ENCODE results near the gene TFAP2B. TPM values are rescaled to one million over a fixed set of nuclear protein-coding genes. Genes with fewer than 3 reads are reported as not detected.

TFAP2B gene
- 0.10 TPM in 1 of 2 replicates, not detected in the other for total RNA-seq (2014; rRNA removed; shearing (Covaris generic))

DNA sequence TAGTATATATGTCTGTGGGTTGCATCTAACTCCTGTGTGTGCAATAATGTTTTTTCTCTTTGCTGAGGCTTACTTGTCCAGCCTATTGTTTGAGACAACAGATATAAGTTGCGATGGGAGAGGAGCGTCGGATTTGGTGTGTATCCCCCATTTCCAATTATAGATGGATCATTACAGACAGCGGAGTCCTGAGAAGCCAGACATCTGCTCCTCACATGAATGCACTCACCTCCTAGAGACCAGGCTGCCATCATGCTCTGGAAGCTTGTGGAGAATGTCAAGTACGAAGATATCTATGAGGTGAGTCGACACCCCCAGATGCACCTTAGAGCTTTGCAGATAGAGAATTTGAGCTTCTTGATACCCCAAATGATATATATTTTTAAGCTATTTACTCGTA is at the start of gene TFAP2B:
Gene TFAP2B, plus strand, starts transcription at position 199 of the 400 bp plus-strand sequence. Its CDS starts 21 bp downstream, at position 220.
- no peak for DNase-seq (ENCODE audit: low read depth)

DNA sequence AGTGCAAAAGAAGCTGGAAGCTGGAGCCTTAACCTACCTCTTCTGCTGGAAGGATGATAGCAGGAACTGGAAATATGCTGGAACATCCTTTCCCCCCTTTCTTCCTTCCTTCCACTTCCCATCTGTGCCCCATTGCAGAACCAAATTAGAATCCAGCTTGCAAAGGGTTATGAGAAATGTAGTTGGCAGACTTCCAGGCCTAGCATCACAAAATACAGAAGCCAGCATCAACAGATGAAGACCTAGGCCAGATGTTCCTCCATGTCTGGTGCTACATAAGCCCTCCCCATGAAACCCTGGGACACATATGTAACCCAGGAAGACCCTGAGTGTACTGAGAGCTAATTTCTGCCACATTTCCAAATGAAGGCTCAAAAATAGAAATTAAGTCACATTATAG is 40.0 kb upstream of the TFAP2B start:
- no peak for DNase-seq (ENCODE audit: low read depth)

DNA sequence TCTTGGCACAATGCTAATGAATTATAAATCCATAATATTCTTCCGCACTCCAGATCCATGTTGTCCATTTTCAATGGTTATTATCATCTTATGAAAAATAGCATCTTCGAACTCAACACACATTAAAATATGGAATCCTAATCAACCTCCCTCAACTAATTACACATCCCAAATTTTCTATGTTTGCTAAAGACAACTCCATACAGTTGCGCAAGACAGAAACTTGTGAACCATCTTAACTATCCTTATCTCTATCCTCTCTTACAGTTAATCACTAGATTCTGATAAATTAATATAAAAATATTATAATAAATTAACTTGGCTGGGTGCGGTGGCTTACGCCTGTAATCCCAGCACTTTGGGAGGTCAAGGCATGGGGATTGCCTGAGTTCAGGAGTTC is 38.3 kb upstream of the TFAP2B start:
- no peak for DNase-seq (ENCODE audit: low read depth)

DNA sequence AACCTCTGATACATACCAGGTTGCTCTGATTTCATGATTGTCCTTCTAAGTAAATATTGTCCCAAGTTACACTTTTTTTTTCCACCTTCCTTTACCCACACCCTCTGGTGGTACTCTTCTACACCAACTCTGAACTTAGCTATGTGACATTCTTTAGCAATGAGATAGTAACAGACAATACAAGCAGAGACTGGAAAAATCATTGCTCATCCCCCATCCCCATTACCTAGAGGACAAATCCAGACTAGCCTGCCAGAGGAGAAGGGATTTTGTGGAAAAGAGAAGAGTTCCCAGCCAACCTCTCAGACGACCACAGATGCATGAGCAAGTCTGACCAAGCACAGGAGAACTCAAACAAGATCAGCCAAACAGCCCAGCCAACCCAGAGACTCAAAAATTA is 32.8 kb upstream of the TFAP2B start:
- no peak for DNase-seq (ENCODE audit: low read depth)

DNA sequence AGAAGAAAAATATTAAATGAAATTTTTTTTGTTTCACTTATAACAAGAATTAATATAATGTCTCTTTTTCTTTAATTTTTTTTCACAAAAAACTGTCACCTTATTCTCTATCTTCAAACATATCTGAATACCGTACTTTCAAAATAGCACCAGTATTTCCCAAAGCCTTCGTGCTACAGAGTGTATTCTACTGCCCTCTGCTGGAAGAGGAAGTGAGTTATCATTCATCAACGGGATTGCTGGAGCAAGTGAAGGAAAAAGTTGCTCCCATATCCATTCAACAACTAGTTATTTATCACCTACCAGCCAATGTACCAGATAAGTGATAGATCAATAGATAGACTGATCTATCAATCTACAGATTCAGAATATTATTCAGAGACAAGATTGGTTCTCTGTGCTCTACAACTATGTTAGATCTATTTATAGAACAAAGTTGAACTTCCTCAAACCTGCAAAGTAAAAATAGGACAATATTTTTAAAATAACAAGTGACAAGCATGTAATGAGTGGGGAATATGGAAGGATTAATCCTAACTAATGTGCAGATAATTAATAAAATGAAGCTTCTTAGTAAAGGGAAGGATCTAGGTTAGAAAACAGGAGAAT is 26.7 kb upstream of the TFAP2B start:
- DNase-seq (ENCODE audit: low read depth): peak; percentile 59

DNA sequence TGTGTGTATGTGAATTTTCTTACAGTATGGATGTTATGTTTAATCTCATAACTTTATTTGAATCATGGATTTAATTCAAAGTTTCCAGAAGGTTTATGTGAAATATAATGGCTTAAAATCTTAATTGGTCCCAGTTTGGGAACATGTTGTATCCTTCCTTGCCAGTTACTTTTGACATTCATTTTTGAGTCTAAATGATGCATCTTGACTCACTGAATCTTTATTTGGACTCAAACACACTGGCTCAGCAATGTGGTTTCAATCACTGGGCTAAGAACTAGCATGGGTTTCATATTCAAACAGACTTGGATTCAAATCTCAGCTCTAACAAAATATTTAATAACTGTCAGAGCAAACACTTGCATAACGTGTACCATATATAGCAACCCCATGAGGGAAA is 25.9 kb upstream of the TFAP2B start:
- no peak for DNase-seq (ENCODE audit: low read depth)

DNA sequence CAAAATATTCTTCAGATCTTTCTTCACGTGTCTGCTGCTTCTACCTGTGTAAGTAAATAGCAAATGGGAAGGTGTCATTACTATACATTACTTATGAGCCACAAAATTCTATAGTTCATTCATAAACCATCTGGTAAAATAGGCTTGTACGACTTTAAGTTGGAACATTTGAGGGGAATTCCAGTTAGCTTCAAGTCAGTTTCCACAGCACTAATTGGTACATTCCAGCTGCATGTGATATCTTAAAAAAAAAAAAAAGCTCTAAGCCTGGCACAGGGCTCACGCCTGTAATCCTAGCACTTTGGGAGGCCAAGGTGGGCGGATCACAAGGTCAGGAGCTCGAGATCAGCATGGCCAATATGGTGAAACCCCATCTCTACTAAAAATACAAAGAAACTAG is 23.1 kb upstream of the TFAP2B start:
- DNase-seq (ENCODE audit: low read depth): no peak

DNA sequence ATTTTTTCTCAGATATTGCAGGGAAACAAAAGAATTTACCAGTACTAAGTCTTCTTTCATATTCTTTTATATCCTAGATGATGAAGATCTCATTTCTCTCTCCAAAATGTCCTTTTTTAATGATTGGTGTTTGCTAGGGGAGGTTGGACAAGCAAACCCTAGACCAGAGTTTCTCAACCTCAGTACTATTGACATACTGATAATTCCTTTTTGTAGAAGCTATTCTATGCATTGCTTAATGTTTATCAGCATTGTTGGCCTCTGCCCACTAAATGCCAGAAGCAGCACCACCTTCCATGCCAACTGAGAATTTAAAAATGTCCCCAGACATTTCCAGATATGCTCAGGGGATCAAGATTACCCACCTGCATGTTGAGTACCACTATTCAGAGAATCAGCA is 14.4 kb upstream of the TFAP2B start:
- DNase-seq (ENCODE audit: low read depth): no peak

DNA sequence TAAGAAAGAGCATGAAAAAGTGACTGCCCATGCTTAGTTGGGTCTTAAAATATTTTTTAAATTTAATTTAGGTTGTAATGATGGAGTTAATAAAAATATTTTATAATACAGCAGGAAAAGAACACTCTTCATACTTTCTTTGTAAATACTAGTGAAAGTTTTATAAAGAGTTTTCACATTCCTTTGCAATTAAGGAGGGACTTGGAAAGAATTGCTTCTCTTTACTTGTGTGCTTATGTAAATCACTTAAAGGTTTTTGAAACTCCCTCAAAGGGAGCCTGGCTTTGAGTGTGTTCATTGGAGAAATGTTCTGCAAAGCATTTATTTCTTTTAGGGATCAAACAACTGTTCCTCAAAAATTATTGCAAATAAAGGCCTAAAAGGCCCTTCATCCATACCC is 11.6 kb upstream of the TFAP2B start:
- DNase-seq (ENCODE audit: low read depth): no peak

DNA sequence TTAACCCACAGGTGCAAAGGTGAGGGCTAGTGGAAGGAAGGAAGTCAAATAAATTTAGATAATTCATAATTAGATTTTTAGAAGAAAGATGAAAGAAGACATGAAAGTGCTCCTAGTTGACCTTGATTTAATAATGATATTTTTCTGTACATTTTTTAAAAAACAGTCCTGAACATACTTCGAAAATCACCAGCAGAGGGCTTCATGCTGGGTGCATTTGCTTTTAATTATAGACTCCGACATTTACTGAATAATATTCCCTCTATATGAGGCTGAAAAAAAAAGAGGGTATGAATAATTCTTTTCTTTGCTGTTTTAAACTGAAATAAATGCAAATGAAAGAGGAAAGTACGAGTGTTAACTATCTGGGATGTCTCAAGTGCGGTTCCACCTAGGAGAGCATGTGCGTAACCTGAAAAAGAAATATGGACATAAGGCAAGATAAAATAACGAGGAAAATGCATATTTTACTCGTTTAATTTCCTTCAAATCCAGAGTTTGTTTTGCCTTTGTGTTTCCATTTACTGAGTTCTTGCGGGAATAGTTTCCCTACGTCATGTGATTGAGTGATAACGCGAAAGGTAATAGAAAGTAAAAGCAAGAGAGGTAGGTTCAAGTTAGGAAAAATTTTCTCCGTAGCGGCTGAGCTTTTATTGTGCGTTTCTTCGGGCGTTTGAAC is 3.1 kb upstream of the TFAP2B start:
- peak; percentile 28 for DNase-seq (ENCODE audit: low read depth)

DNA sequence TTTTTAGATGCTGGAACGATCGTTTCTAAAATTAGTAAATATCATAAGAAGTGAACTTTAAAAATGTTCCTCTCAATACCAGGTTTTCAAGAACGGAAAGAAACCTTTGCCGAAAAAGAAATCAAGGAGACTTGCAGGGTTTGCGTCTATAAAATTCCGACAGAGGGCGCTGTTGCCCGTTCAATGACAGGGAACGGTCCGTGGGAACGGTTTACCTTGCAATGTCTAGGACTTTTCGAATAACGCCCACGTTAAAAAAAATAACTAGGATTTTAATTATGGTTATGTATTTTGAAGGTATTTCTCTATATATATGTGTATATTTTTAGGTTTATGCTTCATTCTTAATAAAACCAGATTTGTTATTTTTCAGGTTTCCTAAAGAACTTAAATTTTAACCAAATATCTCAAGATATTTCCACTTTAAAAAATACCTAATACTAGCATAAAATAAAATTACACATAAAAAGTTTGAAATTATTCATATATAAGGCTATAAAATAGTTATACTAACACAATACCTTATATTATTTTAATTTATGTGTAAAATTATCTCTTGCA is 2.5 kb upstream of the TFAP2B start:
- DNase-seq (ENCODE audit: low read depth): peak; percentile 75

DNA sequence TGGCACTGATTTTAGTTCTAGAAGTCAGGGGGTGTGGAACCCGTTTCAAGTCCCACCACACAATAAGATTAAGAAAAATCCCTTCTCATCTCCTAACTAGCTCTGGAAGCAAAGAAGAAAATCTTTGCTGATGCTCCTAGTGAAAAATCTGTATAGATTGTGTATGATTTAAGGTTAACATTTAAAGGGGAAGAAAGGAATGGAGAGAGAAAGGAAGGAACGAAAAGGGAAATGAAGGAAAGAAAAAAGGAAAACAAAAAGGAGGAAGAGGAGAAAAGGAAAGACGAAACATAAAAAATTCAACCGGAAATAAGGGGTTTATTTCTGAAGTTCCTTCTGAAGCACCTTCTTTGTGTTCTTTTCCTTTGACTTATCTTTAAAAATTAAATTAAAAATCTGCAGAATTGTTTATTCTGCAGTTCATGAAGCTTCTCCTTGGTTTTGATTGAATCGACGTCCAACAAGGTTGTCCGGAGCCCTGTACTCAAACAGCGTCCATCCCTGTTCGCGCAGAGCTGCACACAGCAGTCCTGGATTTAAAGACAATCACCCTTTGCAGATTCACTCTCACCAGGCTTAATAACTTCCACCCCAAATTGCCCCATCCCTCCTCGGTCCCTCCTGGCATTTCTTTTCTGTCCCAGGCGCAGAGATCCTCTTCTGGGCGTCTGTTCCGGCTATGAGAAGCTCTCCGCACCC is 1.6 kb upstream of the TFAP2B start:
- no peak for DNase-seq (ENCODE audit: low read depth)

DNA sequence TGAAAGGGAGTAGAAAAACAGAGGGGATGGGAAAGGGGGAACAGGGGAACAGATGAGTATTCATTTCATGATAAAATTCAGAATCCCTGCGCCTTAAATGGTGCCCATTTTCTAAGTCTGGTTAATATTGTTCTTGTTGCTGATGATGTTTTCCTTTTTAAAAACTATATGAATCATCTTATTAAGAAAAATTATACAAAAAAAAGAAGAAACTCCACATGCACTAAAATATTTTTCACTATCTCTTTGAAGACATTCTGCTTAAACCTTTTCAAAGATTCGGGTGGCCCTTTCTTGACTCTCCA is 1.1 kb upstream of the TFAP2B start:
- DNase-seq (ENCODE audit: low read depth): no peak

DNA sequence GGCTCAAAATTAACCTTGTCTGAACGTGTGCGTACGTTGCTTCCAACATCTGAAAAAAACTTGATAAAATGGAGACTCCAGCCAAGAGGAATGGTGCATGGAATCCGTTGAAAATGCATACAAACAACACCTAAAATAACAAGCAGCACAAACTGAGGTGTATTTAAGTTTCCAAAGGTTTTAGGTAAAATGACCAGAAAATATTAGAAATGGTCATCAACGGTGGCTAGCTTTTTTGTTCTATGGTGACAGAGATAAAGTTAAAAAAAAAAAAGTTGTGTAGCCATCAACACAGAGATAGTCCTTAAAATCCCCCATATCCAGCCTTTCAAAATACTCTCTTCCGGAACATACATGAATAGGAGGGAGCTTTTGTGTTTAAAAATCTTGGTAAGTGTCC is 651 bp upstream of the TFAP2B start:
- no peak for DNase-seq (ENCODE audit: low read depth)

DNA sequence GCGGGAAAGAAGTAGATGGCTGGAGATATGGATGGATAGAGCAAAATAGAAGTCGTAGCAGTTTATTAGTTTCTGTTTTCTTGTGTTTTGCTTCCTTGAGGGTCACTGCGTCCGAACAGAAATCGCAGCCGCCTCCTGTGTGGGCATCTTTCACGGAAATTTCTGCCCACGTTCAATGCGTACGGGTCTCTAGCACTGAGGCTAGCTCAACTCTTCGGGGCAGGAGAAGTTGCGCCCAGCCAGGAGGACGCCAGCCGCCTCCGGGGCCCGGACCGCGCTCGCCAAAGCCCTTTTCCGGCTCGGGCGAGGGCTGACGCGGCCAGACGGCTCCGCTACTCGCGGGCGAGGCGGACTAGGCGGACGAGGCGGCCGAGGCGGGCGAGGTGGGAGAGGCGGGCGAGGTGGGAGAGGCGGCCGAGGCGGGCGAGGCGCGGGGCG is 814 bp downstream of the TFAP2B start:
- DNase-seq (ENCODE audit: low read depth): no peak

DNA sequence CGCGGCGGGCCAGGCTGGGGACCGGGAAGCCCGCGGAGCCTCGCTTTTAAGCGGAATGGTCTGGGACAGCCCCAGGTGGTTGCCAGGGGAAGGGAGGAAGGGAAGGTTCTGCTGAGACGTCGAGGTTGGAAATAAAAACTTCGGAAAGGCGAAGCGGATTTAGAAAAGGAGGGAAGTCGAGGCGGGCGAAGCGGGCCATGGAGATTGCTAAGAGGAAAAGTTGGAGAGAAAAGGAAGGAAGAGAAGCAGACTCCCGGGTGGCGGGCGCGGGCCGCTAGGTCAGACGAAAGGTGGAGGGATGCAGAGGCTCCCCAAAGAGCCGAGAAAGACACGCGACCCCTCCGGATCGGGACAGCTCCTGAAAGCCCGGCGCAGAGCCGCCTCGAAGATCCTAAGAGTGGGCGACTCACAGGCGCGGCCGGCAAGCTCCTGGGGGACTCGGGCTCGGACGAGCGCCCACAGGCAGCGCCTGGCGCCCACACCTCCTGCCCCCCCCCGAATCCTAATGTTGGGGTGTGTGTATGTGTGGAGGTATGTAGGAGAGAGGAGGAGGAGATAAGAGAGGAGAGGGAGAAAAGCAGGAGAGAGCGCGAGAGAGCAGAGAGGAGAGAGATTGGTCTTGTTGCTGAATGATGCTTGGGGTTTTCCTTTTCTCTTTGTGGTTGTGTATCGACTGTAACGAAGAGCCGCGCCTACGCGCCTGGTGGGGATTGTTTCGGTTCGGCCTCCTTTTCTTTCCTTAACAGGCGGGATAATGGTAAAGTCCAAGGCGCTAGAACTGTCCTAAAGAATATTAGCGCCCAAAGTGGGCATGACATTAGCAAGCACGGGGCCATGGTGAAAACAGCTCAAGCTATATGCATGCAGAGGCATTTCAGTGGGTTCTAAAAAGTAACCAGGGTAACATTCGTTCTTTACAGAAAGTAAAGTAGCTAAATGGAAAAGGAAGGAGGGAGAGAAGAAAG is 1.5 kb downstream of the TFAP2B start:
- DNase-seq (ENCODE audit: low read depth): peak; percentile 39

DNA sequence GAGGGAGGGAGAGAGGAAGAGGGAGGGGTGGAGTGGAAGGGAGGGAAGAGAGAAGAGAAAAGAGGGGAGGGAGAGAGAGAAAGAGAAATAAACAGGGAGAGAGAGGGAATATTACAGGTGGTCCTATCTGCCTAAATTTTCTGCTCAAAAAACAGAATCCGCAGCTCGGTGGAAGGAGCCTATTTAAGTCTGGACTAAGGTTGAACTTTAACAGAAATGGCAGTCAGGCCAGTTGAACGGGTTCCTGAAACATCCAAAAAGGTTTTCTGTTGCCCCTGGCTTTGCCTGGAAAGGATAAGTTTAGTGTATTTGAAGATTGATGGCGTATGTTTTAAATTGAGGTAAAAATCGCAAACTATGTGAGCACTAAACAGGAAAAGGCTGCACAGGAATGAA is 2.2 kb downstream of the TFAP2B start:
- DNase-seq (ENCODE audit: low read depth): peak; percentile 11

DNA sequence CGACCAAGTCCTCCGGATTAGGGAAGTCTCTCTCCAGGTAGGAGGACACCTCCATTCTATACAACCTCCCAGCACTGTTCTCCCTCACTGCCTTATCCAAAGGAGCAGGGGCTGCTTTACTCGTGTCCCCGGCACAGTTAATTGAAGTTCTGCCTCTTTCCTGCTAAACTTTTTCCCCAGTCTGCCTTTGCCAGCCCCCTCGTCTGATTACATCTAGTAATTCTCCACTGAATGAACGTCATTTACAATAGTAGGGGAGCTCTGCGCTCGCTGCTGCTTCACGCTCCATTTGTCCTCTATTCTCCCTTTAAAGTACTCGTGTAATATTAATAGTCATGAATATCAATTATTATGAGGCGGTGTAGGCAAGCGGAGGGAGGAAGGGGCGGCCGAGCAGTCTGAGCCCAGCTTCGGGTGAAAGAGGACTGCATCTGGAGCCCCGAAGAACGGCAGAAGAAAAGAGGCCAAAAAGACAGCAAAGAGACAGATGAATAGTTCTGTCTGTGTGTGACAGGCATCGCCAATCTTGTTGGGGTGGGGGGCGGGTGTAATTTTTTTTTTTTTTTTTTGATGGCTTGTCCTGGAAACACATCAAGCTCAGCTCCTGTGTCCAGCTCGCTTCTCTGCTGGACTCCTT is 2.9 kb downstream of the TFAP2B start:
- DNase-seq (ENCODE audit: low read depth): no peak

DNA sequence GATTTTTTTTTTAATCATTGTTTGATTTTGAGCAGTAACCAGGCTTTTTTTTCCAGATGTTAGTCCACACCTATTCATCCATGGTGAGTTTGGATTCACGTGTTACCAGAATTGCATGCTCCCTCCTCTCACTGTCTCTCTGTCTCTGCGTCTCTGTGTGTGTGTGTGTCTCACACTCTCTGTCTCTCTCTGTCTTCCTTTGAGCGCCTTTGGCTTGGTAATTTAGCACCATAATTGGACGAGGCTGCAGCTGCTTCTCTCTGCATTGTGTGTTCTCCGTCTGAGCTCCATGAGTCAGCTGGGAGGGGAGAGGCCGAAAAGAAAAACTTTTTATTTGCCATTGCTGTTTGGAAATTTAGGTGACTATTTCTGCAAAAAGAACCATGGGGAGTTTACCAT is 3.4 kb downstream of the TFAP2B start:
- peak; percentile 69 for DNase-seq (ENCODE audit: low read depth)

DNA sequence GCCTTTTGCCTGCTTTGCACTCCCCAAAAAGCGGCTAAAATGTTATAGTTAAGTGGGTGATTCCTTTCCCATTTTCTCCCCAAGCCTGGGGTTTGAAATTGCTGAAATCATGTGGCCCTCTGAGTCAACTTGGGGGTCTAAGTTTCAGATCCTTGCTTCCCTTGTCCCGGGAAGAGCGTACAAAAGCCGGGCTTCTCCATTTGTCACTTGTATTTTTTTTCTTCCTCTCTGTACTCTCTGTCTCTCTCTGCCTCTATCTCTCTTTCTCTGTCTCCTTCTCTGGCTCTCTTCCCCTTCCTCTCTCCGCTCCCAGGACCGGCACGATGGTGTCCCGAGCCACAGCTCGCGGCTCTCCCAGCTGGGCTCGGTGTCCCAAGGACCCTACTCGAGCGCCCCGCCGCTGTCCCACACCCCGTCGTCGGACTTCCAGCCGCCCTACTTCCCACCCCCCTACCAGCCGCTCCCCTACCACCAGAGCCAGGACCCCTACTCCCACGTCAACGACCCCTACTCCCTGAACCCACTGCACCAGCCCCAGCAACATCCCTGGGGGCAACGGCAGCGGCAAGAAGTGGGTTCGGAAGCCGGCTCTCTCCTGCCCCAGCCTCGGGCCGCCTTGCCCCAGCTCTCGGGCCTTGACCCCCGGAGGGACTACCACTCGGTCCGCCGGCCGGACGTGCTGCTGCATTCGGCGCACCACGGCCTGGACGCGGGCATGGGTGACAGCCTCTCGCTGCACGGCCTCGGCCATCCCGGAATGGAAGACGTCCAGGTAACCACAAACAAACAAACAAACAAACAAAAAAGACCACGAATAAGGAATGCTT is 4.6 kb downstream of the TFAP2B start:
- DNase-seq (ENCODE audit: low read depth): no peak
